HG03175 (cell line): ENCODE measurements around the gene ACVR1B.

Experiments
- ATAC-seq: cut with Tn5 transposase; IDR thresholded peaks from one replicate; pipeline ENCODE4 v1.9.1; 2021; ENCODE audit warnings: mild to moderate bottlenecking, moderate library complexity; ENCODE audit not compliant: unreplicated experiment

The ACVR1B gene

GRCh38 chr12:51951199-51951842 is at the start of gene ACVR1B:
ACVR1B (plus strand) TSS chr12:51951699; CDS start chr12:51951744, 45 bp downstream.
- peak; percentile 89 for ATAC-seq

DNA sequence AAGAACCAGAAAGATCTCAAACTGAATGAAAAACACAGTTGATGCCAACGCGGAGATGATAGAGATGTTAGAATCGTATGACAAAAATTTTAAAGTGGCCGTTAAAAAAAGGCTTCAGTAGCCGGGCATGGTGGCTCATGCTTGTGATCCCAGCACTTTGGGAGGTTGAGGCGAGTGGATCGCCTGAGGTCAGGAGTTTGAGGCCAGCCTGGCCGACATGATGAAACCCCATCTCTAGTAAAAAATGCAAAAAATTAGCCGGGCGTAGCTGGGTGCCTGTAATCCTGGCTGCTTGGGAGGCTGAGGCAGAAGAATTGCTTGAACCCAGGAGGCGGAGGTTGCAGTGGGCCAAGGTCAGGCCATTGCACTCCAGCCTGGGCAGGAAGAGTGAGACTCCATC is 49.6 kb upstream of the ACVR1B start:
- ATAC-seq: no peak

DNA sequence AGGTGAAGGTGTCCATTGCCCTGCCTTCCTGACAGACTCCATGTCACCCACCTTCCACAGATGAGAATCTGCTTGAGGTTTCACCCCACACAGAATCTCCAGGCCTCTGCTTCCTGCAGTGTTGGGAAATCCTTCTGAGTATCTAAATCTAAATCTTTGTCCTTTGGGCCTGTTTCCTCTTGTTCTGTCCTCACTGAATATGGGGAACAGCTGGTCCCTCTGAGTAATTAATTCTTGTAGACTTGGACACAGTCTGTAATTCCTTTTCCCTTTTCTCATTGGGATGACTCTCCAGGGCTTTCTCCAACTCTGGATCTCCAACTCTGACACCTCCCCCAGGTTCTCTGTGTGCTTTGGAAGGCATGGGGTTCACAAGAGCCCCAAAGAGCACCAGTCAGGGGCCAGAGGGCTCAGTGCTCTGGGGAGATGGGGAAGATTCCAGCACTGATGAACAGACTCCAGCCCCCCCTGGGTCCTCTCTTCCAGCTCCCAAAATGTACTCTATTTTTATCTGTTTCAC is 46.5 kb upstream of the ACVR1B start:
- no peak for ATAC-seq

DNA sequence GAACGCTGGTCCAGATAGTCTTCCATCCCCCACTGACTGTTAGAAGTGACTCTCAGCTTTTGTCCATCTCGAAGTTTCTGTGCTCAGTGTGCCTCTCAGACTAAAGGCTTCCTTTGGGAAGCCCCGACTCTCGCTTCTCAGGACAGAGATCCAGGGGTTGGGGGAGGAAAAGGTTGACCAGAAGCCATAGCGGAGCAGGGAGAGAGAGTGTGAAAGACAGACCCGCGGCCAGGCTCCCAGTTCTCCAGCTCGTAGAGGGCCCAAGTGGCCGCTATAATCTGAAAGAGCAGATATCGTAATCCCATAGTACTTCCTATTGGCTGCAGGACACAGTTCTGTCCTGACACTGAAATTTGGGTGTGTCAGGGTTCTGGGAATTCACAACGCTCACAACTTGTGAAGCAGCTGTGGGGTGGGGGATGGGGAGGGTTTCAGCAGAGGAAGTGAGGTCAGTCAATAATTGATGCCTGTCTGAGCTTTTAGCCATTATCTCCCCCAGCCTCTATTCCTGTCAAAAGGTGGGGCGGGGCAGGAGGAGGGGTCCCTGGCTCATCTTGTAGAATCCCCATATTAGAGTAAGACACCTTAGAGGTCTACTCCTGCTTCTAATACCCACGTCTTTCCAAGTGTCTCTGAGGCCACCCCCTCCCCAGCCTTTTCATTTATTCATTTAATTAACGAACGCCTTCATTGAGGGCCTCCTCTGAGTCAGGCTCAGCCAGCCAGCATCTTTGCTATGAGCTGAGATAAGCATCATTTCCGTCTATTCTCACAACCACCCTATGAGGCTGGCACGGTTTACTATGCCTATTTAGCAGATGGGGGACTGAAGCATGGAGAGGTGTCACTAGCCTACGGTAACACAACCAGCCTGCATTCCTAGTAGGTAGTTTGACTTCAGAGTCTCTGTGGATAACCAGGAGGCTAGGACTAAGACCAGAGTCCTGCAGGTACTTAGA is 45.7 kb upstream of the ACVR1B start:
- no peak for ATAC-seq

GRCh38 chr12:51906430-51907082 is 44.9 kb upstream of the ACVR1B start:
- no peak for ATAC-seq

GRCh38 chr12:51907083-51907855 is 44.2 kb upstream of the ACVR1B start, which contains the start of gene ACVRL1:
ACVRL1 (plus strand) TSS chr12:51907504; CDS start chr12:51912475, 4,971 bp downstream.
- no peak for ATAC-seq

- ATAC-seq: no peak
Observed at GRCh38 chr12:51907856-51908425, 43.6 kb upstream of the ACVR1B start.

GRCh38 chr12:51908876-51909592 is 42.5 kb upstream of the ACVR1B start:
- ATAC-seq: no peak

- ATAC-seq: no peak
Observed at GRCh38 chr12:51910168-51910567, 41.3 kb upstream of the ACVR1B start.

DNA sequence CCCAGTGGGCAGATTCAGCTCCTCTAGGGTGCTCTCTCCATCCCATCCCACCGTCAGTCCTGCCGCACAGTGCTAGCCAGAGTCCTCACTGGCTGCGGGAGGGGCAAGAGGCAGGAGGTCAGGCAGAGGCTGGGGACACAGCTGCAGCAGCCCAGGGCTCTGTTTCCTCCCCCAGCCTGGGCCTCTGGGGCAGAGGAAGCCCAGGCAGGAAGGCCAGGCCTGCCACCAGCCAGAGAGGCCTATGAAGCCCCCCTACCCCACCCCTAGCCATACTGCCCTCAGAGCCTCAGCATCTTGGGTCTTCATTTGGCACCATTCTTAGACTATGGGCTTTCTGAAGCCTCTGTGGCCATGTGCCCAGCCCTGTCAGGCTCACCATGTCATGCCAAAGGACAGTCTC is 40.8 kb upstream of the ACVR1B start:
- ATAC-seq: no peak

- no peak for ATAC-seq
Observed at GRCh38 chr12:51911307-51911706, 40.2 kb upstream of the ACVR1B start.

DNA sequence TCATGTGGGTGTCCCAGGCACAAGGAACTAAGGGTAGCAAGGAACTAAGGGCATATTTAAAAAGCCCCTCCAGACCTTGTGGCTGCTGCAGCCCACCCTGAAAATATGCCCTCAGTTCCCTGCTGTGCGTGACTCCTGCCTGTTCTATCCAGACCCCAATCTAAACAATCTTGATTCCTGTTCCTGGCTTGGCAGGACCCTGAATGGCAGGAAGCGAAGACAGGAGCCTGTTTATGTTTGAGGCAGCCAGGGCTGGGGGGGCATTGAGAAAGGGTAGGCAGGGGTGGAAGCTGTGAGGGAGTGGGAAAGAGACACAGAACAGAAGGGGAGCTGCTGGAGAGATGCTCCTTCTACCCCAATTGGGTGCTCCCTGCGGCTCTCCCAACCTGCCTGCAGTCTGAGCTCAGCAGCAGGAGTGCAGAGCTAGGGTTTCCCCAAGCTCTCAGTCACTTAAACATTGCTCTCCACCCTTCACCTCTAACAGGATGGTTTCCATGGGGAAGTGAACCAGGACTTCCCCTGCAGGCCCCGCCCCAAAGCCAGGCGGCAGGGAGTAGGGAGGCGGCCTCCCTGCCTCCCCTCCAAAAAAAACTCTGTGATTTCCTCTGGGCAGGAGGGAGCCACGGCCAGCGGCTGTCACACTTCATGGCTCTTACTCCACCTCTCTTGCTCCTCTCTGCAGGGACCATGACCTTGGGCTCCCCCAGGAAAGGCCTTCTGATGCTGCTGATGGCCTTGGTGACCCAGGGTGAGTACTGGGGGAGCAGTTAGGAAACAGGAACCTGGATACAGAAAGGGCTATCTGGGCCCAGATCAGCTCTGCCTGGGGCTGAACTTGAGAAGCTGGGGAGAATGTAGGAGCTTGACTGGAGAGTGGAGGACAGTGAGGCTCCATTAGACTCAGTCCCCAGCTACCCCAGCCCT is 39.4 kb upstream of the ACVR1B start:
- ATAC-seq: no peak

DNA sequence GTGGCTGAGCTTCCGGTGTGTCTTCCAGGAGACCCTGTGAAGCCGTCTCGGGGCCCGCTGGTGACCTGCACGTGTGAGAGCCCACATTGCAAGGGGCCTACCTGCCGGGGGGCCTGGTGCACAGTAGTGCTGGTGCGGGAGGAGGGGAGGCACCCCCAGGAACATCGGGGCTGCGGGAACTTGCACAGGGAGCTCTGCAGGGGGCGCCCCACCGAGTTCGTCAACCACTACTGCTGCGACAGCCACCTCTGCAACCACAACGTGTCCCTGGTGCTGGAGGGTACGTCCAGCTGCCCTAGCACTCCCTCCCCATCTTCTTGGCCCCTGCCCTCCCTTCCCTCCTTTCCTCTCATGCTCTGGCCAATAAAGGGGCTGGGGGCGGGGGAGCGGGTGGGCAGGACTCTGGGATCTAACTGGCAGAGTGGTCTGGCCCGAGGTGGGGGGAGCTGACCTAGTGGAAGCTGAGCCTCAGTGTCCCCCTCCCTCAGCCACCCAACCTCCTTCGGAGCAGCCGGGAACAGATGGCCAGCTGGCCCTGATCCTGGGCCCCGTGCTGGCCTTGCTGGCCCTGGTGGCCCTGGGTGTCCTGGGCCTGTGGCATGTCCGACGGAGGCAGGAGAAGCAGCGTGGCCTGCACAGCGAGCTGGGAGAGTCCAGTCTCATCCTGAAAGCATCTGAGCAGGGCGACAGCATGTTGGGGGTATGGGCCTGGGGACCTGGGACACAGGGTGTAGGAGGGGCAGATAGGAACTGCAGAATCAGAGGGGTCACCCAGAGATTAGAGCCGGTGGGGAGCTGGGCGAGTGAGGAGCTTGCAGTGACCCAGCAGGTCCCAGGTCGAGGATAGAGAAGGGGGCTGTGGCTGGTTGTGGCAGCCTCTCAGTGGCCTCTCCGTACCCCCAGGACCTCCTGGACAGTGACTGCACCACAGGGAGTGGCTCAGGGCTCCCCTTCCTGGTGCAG is 38.1 kb upstream of the ACVR1B start:
- no peak for ATAC-seq

GRCh38 chr12:51914034-51914923 is 37.2 kb upstream of the ACVR1B start:
- ATAC-seq: no peak

DNA sequence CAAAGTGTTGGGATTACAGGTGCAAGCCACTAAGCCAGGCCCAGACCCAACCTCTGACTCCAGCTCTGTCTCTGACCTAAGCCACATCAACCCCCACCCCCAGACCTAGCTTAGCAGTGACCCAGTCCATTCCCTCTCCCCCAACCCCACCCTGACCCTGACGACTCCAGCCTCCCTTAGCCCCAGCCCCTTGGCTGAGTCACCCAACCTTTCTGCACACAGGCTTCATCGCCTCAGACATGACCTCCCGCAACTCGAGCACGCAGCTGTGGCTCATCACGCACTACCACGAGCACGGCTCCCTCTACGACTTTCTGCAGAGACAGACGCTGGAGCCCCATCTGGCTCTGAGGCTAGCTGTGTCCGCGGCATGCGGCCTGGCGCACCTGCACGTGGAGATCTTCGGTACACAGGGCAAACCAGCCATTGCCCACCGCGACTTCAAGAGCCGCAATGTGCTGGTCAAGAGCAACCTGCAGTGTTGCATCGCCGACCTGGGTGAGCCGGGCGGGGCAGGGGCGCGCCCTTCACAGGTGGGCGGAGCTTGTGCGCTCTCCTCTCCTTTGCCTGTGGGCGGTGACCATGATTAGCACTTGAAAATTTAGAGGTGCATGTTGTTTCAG is 36.4 kb upstream of the ACVR1B start:
- no peak for ATAC-seq

DNA sequence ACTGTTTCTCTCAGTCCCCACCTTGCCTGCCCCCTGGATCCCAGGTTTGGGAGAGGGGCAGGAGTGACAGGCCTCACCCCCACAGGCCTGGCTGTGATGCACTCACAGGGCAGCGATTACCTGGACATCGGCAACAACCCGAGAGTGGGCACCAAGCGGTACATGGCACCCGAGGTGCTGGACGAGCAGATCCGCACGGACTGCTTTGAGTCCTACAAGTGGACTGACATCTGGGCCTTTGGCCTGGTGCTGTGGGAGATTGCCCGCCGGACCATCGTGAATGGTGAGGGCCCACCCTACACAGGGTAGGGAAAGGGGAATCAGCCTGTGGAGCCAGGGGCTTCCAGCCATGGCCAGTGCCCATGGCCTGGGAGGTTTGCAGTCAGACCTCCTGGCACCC is 35.5 kb upstream of the ACVR1B start:
- ATAC-seq: no peak
